KMS-11 (cell line): ENCODE results near the gene FGL2.

Source experiments
- H2AFZ ChIP-seq: fragments of 200-600 bp; sonication (generic); 2 replicates; pipeline ENCODE4 v1.6.1; 2016; ENCODE audit warnings: antibody characterized with exemption, mixed run types, low read depth
- H3K27ac ChIP-seq: fragments of 200-600 bp; sonication (generic); 2 replicates; pipeline ENCODE4 v1.6.1; 2016; ENCODE audit warnings: mild to moderate bottlenecking, mixed run types
- H3K27me3 ChIP-seq: fragments of 200-600 bp; sonication (generic); 2 replicates; pipeline ENCODE4 v1.6.1; 2017; ENCODE audit warnings: mild to moderate bottlenecking, low read depth, mixed run types, moderate library complexity; ENCODE audit not compliant: insufficient read depth
- H3K36me3 ChIP-seq: fragments of 200-600 bp; sonication (generic); 2 replicates; pipeline ENCODE4 v1.6.1; 2017; ENCODE audit warnings: mild to moderate bottlenecking, mixed run types; ENCODE audit not compliant: insufficient read depth
- H3K4me1 ChIP-seq: fragments of 200-600 bp; sonication (generic); 2 replicates; pipeline ENCODE4 v1.6.1; 2016; ENCODE audit warnings: mild to moderate bottlenecking, low read depth, mixed run types; ENCODE audit not compliant: poor library complexity, severe bottlenecking
- H3K4me2 ChIP-seq: fragments of 200-600 bp; sonication (generic); 2 replicates; pipeline ENCODE4 v1.7.0; 2016; ENCODE audit warnings: mild to moderate bottlenecking, mixed run types
- H3K4me3 ChIP-seq: fragments of 200-600 bp; sonication (generic); IDR thresholded peaks from 2 replicates; pipeline ENCODE4 v1.6.1; 2017; ENCODE audit warnings: low read depth, low read length, mixed read lengths; ENCODE audit not compliant: insufficient read depth
- H3K79me2 ChIP-seq: fragments of 200-600 bp; sonication (generic); 2 replicates; pipeline ENCODE4 v1.6.1; 2016; ENCODE audit warnings: low read depth, mixed run types; ENCODE audit not compliant: insufficient read depth
- H3K9ac ChIP-seq: fragments of 200-600 bp; sonication (generic); 2 replicates; pipeline ENCODE4 v1.6.1; 2016; ENCODE audit warnings: mild to moderate bottlenecking, mixed run types
- H4K20me1 ChIP-seq: fragments of 200-600 bp; sonication (generic); 2 replicates; pipeline ENCODE4 v1.6.1; 2016; ENCODE audit warnings: mild to moderate bottlenecking, mixed run types; ENCODE audit not compliant: insufficient read depth
- TF ChIP-seq, protein P1 (sequence below): fragments of 200-600 bp; sonication (generic); conservative IDR thresholded peaks from 2 replicates; pipeline ENCODE4 v1.6.1; 2017; ENCODE audit warnings: low read depth, mild to moderate bottlenecking, antibody characterized with exemption, low read length, moderate library complexity, mixed read lengths

FGL2 gene

DNA sequence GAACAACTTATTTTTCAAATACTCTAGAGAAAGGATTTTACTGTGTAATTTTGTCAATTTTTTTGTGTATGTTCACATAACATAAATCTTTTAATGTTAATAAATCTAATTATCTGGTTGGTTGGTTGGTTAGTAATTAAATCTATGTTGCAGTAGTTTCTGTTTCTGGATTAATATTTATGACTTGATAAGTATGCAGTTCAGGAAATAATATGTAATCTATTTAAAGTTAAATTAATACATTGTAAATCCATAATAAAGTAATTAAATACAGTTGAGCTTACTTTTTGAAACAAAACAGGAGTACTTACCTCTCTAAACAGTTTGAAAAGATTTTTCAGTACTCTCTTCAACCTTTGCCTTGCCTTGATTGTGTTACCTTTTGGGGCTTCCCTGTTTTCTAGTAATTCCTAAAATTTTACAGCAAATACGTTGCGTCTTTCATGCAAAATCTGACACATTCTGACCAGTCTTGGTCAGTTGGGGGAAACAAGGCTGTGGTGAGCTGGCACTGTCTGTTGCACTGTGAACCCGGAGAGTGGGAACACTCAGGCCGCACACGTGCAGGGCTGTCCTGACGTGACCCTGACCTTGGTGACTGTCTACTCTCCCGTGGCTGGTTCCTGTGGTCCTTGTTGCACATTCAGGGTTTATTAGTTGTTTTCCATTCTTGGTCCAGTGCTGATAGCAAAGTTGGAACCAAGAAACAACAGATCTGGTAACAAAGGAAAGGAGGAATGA is 45.6 kb upstream of the FGL2 start:
- no peak overlapping the region for H3K4me3 ChIP-seq
- no peaks in the 10 kb centered on the region for H4K20me1 ChIP-seq
- TF ChIP-seq, protein P1, sequence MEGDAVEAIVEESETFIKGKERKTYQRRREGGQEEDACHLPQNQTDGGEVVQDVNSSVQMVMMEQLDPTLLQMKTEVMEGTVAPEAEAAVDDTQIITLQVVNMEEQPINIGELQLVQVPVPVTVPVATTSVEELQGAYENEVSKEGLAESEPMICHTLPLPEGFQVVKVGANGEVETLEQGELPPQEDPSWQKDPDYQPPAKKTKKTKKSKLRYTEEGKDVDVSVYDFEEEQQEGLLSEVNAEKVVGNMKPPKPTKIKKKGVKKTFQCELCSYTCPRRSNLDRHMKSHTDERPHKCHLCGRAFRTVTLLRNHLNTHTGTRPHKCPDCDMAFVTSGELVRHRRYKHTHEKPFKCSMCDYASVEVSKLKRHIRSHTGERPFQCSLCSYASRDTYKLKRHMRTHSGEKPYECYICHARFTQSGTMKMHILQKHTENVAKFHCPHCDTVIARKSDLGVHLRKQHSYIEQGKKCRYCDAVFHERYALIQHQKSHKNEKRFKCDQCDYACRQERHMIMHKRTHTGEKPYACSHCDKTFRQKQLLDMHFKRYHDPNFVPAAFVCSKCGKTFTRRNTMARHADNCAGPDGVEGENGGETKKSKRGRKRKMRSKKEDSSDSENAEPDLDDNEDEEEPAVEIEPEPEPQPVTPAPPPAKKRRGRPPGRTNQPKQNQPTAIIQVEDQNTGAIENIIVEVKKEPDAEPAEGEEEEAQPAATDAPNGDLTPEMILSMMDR, result no peak
- no peak overlapping the region for H3K27ac ChIP-seq
- H2AFZ ChIP-seq, result no peak overlapping the region
- no peaks in the 10 kb centered on the region for H3K36me3 ChIP-seq
- peaks cover 4% of the 10 kb centered on the region for H3K4me1 ChIP-seq
- no peak overlapping the region for H3K9ac ChIP-seq
- H3K27me3 ChIP-seq, result no peaks in the 10 kb centered on the region
- H3K4me2 ChIP-seq, result no peak overlapping the region
- no peaks in the 10 kb centered on the region for H3K79me2 ChIP-seq

DNA sequence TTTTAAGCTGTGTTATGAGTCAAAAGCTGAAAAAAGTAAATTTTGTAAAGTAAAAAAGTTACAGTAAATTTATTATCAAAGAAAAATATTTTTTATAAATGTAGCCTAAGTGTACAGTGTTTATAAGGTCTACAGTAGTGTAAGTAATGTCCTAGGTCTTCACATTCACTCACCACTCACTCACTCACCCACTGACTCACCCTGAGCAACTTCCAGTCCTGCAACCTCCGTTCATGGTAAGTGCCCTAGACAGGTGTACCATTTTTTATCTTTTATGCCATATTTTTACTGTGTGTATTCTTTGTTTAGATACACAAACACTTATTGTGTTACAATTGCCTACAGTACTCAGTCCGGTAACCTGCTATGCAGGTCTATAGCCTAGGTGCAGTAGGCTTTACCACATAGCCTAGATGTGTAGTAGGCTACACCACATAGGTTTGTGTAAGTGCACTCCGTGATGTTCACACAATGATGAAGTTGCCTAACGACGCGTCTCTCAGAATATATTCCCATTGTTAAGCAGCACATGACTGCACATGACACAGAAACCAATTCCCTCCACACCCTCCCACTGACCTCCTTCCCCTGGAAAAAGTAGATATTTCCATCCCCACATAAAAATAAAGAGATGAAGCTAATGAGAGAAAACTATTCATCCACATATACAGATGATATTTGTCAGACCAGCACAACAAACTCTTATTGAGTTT is 44.8 kb upstream of the FGL2 start:
- Histone ChIP-seq H3K79me2 (no peaks in the 10 kb centered on the region), H3K36me3 (no peaks in the 10 kb centered on the region), H3K4me3 (no peak overlapping the region), H4K20me1 (no peaks in the 10 kb centered on the region), H3K27me3 (no peaks in the 10 kb centered on the region), H3K4me2 (no peak overlapping the region), H3K4me1 (peaks cover 4% of the 10 kb centered on the region), H2AFZ (no peak overlapping the region), H3K9ac (no peak overlapping the region), H3K27ac (no peak overlapping the region)
- TF ChIP-seq, protein P1, result no peak

DNA sequence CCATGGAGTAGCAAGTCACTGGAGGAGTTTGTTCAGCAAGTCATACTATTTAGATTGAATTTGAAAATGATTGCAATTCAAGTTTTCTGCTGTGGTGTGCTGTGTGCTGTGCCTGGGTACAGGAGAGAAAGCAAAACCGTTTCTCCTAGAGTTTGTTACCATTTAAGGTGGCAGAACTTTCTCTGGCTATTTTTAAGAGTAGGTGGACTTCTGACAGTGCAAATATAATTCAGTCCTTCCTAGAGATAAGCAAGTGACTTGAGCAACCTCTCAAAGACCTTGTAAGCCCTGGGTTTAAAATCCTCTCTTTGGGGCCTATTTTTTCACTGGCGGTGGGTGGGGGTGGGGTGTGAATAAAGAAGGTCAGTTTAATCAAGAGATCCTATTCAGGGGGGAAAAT is 42.9 kb upstream of the FGL2 start:
- Histone ChIP-seq H3K4me1 (peaks cover 4% of the 10 kb centered on the region), H3K27me3 (no peaks in the 10 kb centered on the region), H3K9ac (no peak overlapping the region), H3K4me2 (no peak overlapping the region), H3K4me3 (no peak overlapping the region), H4K20me1 (no peaks in the 10 kb centered on the region), H2AFZ (no peak overlapping the region), H3K79me2 (no peaks in the 10 kb centered on the region), H3K36me3 (no peaks in the 10 kb centered on the region), H3K27ac (no peak overlapping the region)
- TF ChIP-seq, protein P1, result no peak

DNA sequence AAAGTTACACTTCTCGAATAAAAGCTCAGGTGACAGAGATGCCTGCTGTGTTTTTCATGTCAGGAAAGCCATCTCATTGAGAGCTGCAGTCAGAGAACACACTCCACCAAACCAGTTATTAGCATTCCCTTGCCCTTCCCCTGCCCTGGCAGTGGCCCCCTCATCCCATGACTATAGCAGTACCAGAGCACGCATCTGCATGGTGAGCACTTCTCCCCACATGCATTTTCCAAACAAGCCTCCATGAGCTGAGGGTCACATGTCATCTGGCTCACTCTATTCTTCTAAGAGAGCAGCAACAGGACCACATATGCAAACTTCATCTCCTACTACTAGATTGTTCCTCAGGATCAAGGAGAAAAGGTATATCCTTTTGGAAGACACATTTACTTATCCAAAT is 42.4 kb upstream of the FGL2 start:
- no peaks in the 10 kb centered on the region for H4K20me1 ChIP-seq
- no peaks in the 10 kb centered on the region for H3K36me3 ChIP-seq
- TF ChIP-seq, protein P1, result no peak
- H3K79me2 ChIP-seq, result no peaks in the 10 kb centered on the region
- no peak overlapping the region for H3K4me2 ChIP-seq
- no peaks in the 10 kb centered on the region for H3K27me3 ChIP-seq
- H3K27ac ChIP-seq, result no peak overlapping the region
- no peak overlapping the region for H3K9ac ChIP-seq
- H3K4me3 ChIP-seq, result no peak overlapping the region
- peaks cover 3% of the 10 kb centered on the region for H3K4me1 ChIP-seq
- H2AFZ ChIP-seq, result no peak overlapping the region
